CD8-positive, alpha-beta memory T cell (primary cell): ENCODE results near the gene TFB2M. TPM values are rescaled to one million over a fixed set of nuclear protein-coding genes. Genes with fewer than 3 reads are reported as not detected.
"Not testable (repeated sequence)": the region's sequence is repeated elsewhere in the genome, so short reads cannot be mapped to it uniquely, and the experiment has no call there.

Experiments
- CTCF ChIA-PET: fragments of 350-600 bp; sonication (Branson Sonifier 250); formaldehyde crosslinking; loops from one replicate; lab custom pipeline; 2021; ENCODE audit warnings: antibody characterized with exemption; lab: Charles Lee
- POLR2A ChIA-PET: fragments of 350-600 bp; sonication (Branson Sonifier 250); formaldehyde crosslinking; loops from one replicate; lab custom pipeline; 2021; ENCODE audit warnings: antibody characterized with exemption; lab: Charles Lee
- DNase-seq, 5 donors: peaks; one replicate each; pipeline versions ENCODE4 v3.0.0 to v3.0.0-alpha.2; 2020 to 2022; ENCODE audit warnings: mixed read lengths in 1 of 5
- H3K27ac ChIP-seq: one replicate; pipeline ENCODE4 v1.7.0; 2013; ENCODE audit warnings: low read depth, mild to moderate bottlenecking, low read length, moderate library complexity
- H3K27me3 ChIP-seq: 2 replicates; pipeline ENCODE4 v1.7.0; 2013; ENCODE audit warnings: low read length, mild to moderate bottlenecking; ENCODE audit not compliant: insufficient read depth, poor library complexity, severe bottlenecking
- H3K36me3 ChIP-seq: 2 replicates; pipeline ENCODE4 v1.7.0; 2013; ENCODE audit warnings: mild to moderate bottlenecking, low read length, moderate library complexity; ENCODE audit not compliant: insufficient read depth
- H3K4me1 ChIP-seq: 2 replicates; pipeline ENCODE4 v1.7.0; 2013; ENCODE audit warnings: mild to moderate bottlenecking, low read length, moderate library complexity; ENCODE audit not compliant: insufficient read depth
- H3K4me3 ChIP-seq: 2 replicates; pipeline ENCODE4 v1.7.0; 2013; ENCODE audit warnings: mild to moderate bottlenecking, low read length
- H3K9me3 ChIP-seq: 2 replicates; pipeline ENCODE4 v1.7.0; 2013; ENCODE audit warnings: mild to moderate bottlenecking, low read length
- H3K27ac Mint-ChIP-seq, 8 donors: one replicate each; pipeline ENCODE4 v1.8.0; 2020 to 2021; ENCODE audit warnings: mixed read lengths in 8 of 8, mild to moderate bottlenecking in 6 of 8, inconsistent platforms in 3 of 8, moderate library complexity in 3 of 8
- H3K27me3 Mint-ChIP-seq, 2 donors: one replicate each; pipeline ENCODE4 v1.8.0; 2020 to 2021; ENCODE audit warnings: mixed read lengths in 2 of 2, mild to moderate bottlenecking in 1 of 2, moderate library complexity in 1 of 2
- H3K36me3 Mint-ChIP-seq, 3 donors: one replicate each; pipeline ENCODE4 v1.8.0; 2020 to 2021; ENCODE audit warnings: mixed read lengths in 3 of 3, inconsistent platforms in 1 of 3, mild to moderate bottlenecking in 1 of 3
- H3K4me1 Mint-ChIP-seq, 3 donors: one replicate each; pipeline ENCODE4 v1.8.0; 2020 to 2021; ENCODE audit warnings: mixed read lengths in 3 of 3, inconsistent platforms in 1 of 3, mild to moderate bottlenecking in 1 of 3
- H3K4me3 Mint-ChIP-seq, 7 donors: one replicate each; pipeline ENCODE4 v1.8.0; 2020 to 2021; ENCODE audit warnings: mixed read lengths in 7 of 7, mild to moderate bottlenecking in 6 of 7, moderate library complexity in 4 of 7, inconsistent platforms in 2 of 7
- H3K9me3 Mint-ChIP-seq, 5 donors: one replicate each; pipeline ENCODE4 v1.8.0; 2020 to 2022; ENCODE audit warnings: mixed read lengths in 5 of 5, mild to moderate bottlenecking in 3 of 5, moderate library complexity in 2 of 5, inconsistent platforms in 1 of 5
- polyA plus RNA-seq: library from polyadenylated mRNA; unstranded; fragments of 300-500 nt; fragmentation: Illumina TruSeq; gene quantifications from one replicate; pipeline ENCODE4 v1.2.3, GENCODE V29; 2021
- total RNA-seq, 2 experiments: library from RNA; stranded (reverse); gene quantifications; one replicate each; pipeline ENCODE4 v1.2.3, GENCODE V29; 2021

Gene TFB2M
- total and polyA plus RNA-seq, 3 experiments from 2014 or later = 16.7 to 32.9 (median 31.9) TPM

DNA sequence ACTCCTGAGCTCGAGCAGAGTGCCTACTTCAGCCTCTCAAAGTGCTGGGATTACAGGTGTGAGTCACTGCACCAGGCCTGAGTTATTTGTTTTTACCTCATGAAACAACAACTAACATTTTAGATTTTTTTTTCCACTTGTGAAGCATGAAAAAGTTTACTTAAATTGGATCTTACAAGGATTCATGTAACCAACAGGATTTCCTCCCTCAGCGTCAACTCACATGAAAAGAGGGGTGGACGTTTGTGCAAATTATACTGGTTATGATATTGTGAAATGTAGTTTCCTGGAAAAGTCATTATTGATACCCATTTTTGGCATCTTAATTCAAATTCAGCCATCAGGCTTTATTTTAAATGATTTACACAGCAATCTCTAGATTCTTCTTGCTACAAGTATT, 6.7 kb upstream of the TFB2M start:
- H3K4me3 Mint-ChIP-seq = peak overlapping the region in 1 of 7 donors; percentile 11
- POLR2A ChIA-PET = no interaction called here
- H3K27ac Mint-ChIP-seq = peak overlapping the region in 4 of 8 donors; percentile 11 to 63 (median 42)
- DNase-seq = no peak
- H3K27me3 ChIP-seq = no peaks in the 10 kb centered on the region
- no peaks in the 10 kb centered on the region for H3K36me3 ChIP-seq
- H3K9me3 Mint-ChIP-seq = no peaks in the 10 kb centered on the region
- H3K4me3 ChIP-seq = no peak overlapping the region
- peaks cover 65% of the 10 kb centered on the region for H3K4me1 ChIP-seq
- no peaks in the 10 kb centered on the region for H3K9me3 ChIP-seq
- H3K4me1 Mint-ChIP-seq = peaks cover 50 to 78% (median 68%) of the 10 kb centered on the region in 3 donors
- H3K27me3 Mint-ChIP-seq = no peaks in the 10 kb centered on the region
- CTCF ChIA-PET = interaction anchor here (0.6 kb wide), 1 partner anchor 30 kb away, joined by 4 read pairs; no protein-coding TSS in a partner anchor
- peak overlapping the region; percentile 48 for H3K27ac ChIP-seq
- peaks cover 5 to 21% (median 11%) of the 10 kb centered on the region in 3 donors for H3K36me3 Mint-ChIP-seq

- H3K36me3 ChIP-seq = no peaks in the 10 kb centered on the region
- H3K27ac ChIP-seq = peak overlapping the region; percentile 76
- Mint-ChIP-seq H3K27ac (peak overlapping the region in 6 of 8 donors; percentile 35 to 99 (median 90)), H3K4me3 (peak overlapping the region in 3 of 7 donors; percentile 41 to 86 (median 55)), H3K36me3 (peaks cover 5 to 18% (median 9%) of the 10 kb centered on the region in 3 donors), H3K9me3 (no peaks in the 10 kb centered on the region), H3K27me3 (no peaks in the 10 kb centered on the region), H3K4me1 (peaks cover 49 to 78% (median 68%) of the 10 kb centered on the region in 3 donors)
- no peaks in the 10 kb centered on the region for H3K27me3 ChIP-seq
- ChIA-PET CTCF (interaction anchor here (0.9 kb wide), 2 partner anchors 12 to 14 kb away, joined by 3 read pairs; no protein-coding TSS in a partner anchor), POLR2A (no interaction called here)
- H3K9me3 ChIP-seq = no peaks in the 10 kb centered on the region
- DNase-seq = no peak
- peaks cover 62% of the 10 kb centered on the region for H3K4me1 ChIP-seq
- H3K4me3 ChIP-seq = no peak overlapping the region
These were observed 5.9 kb upstream of the TFB2M start for GRCh38 chr1:246571953-246572352.

DNA sequence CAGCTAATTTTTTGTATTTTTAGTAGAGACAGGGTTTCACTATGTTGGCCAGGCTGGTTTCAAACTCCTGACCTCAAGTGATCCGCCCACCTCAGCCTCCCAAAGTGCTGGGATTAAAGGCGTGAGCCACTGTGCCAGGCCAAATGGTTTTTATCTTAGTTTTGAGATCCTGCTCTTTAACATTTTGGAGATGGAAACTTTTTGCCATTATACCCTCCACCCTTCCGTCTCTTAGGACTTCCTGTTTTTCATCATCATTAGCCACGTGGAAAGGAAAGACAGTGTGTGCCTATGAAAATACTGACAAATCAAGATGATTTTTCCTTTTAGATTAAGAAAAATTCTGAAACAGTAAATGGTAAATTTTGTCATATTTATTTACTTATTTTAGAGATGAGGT, 5.2 kb upstream of the TFB2M start:
- Histone ChIP-seq H3K4me1 (peaks cover 56% of the 10 kb centered on the region), H3K27ac (peak overlapping the region; percentile 76), H3K4me3 (peak overlapping the region; percentile 32)
- peaks cover 48 to 71% (median 65%) of the 10 kb centered on the region in 3 donors for H3K4me1 Mint-ChIP-seq
- H3K4me3 Mint-ChIP-seq = peak overlapping the region; percentile 40 to 86 (median 55)
- H3K36me3 Mint-ChIP-seq = peaks cover 5 to 21% (median 9%) of the 10 kb centered on the region in 3 donors
- H3K27me3 ChIP-seq, H3K9me3 Mint-ChIP-seq, H3K9me3 ChIP-seq, H3K27me3 Mint-ChIP-seq, POLR2A ChIA-PET, H3K36me3 ChIP-seq: not testable (repeated sequence)
- CTCF ChIA-PET = interaction anchor here (0.9 kb wide), 2 partner anchors 11 to 15 kb away, joined by 3 read pairs; no protein-coding TSS in a partner anchor
- peak in 2 of 5 donors; percentile 3 to 41 for DNase-seq
- H3K27ac Mint-ChIP-seq = peak overlapping the region; percentile 74 to 99 (median 90)

DNA sequence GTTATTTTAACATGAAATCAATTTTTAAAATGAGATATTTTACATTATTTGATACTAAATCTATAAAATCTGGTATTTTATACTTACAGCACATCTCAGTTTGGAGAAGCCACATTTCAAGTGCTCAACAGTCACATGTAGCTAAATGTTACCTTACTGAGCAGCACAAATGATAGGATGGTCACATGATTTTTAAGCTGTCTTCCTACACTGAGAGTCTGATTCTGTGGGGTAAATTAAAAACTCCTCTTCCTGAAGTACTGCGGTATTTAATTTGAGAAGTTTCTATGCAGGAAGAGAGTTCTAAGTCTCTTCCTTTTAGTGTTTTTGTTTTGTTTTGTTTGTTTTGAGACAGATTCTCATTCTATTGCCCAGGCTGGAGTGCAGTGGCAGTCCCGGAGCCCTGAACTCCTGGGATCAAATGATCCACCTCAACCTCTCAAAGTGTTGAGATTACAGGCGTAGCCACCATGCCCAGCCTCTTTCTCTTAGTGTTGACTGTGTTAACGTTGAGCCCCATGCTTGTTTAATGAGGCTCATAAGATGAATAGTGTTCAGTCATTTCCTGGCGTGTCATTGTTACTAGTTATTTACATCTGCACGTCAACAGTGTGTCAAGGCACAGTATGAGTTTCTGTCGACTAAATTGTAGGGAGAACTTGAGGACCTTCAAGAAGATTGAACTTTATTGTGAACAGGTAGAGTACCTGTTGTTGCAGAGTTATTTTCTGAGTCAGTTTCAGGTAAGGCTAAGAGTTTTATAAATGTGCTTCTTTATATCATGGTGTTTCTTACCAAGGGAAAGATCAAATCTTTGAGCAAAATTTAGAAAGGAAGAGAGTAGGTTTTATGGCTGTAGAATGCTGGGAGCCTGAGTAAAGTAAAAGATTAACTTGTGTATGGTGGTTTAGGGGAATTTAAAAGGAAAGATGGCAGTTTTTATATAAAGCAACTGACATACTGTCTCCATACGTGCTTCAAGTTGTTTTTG, 3.5 kb upstream of the TFB2M start:
- H3K27ac ChIP-seq = peak overlapping the region; percentile 76
- peaks cover 65% of the 10 kb centered on the region for H3K4me1 ChIP-seq
- Mint-ChIP-seq H3K27ac (peak overlapping the region; percentile 82 to 99 (median 92)), H3K4me3 (peak overlapping the region; percentile 73 to 90 (median 83)), H3K4me1 (peaks cover 53 to 77% (median 63%) of the 10 kb centered on the region in 3 donors), H3K36me3 (peaks cover 0 to 24% (median 5%) of the 10 kb centered on the region in 3 donors), H3K27me3 (no peaks in the 10 kb centered on the region), H3K9me3 (no peaks in the 10 kb centered on the region)
- H3K27me3 ChIP-seq = no peaks in the 10 kb centered on the region
- peak overlapping the region; percentile 42 for H3K4me3 ChIP-seq
- ChIA-PET CTCF (no interaction called here), POLR2A (no interaction called here)
- no peaks in the 10 kb centered on the region for H3K36me3 ChIP-seq
- no peaks in the 10 kb centered on the region for H3K9me3 ChIP-seq
- DNase-seq = peak in 2 of 5 donors; percentile 36 to 66

- Mint-ChIP-seq H3K4me1 (peaks cover 51 to 74% (median 61%) of the 10 kb centered on the region in 3 donors), H3K27me3 (no peaks in the 10 kb centered on the region), H3K36me3 (peaks cover 0 to 27% (median 3%) of the 10 kb centered on the region in 3 donors), H3K9me3 (no peaks in the 10 kb centered on the region), H3K4me3 (peak overlapping the region; percentile 96 to 100 (median 99)), H3K27ac (peak overlapping the region; percentile 89 to 98 (median 98))
- ChIA-PET POLR2A (interaction anchor here (0.7 kb wide), 1 partner anchor 122 kb away, joined by 3 read pairs; no protein-coding TSS in a partner anchor), CTCF (interaction anchor here (0.9 to 1.8 kb wide), 3 partner anchors 34 to 295 kb away, joined by 3 to 7 read pairs (median 3); partner anchors contain the start of gene SMYD3)
- Histone ChIP-seq H3K4me1 (peaks cover 60% of the 10 kb centered on the region), H3K4me3 (peak overlapping the region; percentile 88), H3K9me3 (no peaks in the 10 kb centered on the region), H3K36me3 (peaks cover 6% of the 10 kb centered on the region), H3K27me3 (no peaks in the 10 kb centered on the region), H3K27ac (peak overlapping the region; percentile 78)
- DNase-seq = no peak
These were observed 1.7 kb upstream of the TFB2M start for GRCh38 chr1:246567646-246568235.

GRCh38 chr1:246566813-246567645, 968 bp upstream of the TFB2M start:
- Histone ChIP-seq H3K27ac (peak overlapping the region; percentile 78), H3K27me3 (no peaks in the 10 kb centered on the region), H3K36me3 (peaks cover 6% of the 10 kb centered on the region), H3K9me3 (no peaks in the 10 kb centered on the region), H3K4me1 (peaks cover 55% of the 10 kb centered on the region), H3K4me3 (peak overlapping the region; percentile 88)
- Mint-ChIP-seq H3K9me3 (no peaks in the 10 kb centered on the region), H3K27me3 (no peaks in the 10 kb centered on the region), H3K36me3 (peaks cover 0 to 31% (median 3%) of the 10 kb centered on the region in 3 donors), H3K27ac (peak overlapping the region; percentile 89 to 99 (median 98)), H3K4me1 (peaks cover 51 to 70% (median 60%) of the 10 kb centered on the region in 3 donors), H3K4me3 (peak overlapping the region; percentile 96 to 100 (median 99))
- ChIA-PET CTCF (interaction anchor here (0.9 to 1.8 kb wide), 6 partner anchors 13 to 296 kb away, joined by 3 to 7 read pairs (median 3); partner anchors contain the start of gene SMYD3), POLR2A (interaction anchor here (0.7 to 1.4 kb wide), 2 partner anchors 122 to 643 kb away, joined by 3 to 5 read pairs; no protein-coding TSS in a partner anchor)
- peak in 3 of 5 donors; percentile 1 to 29 (median 25) for DNase-seq

- Mint-ChIP-seq H3K27ac (peak overlapping the region; percentile 89 to 99 (median 96)), H3K27me3 (no peaks in the 10 kb centered on the region), H3K4me1 (peaks cover 48 to 59% (median 53%) of the 10 kb centered on the region in 3 donors), H3K36me3 (peaks cover 0 to 33% (median 3%) of the 10 kb centered on the region in 3 donors), H3K9me3 (no peaks in the 10 kb centered on the region), H3K4me3 (peak overlapping the region; percentile 96 to 100 (median 99))
- CTCF ChIA-PET = no interaction called here
- Histone ChIP-seq H3K36me3 (peaks cover 7% of the 10 kb centered on the region), H3K27me3 (no peaks in the 10 kb centered on the region), H3K4me3 (peak overlapping the region; percentile 88), H3K4me1 (peaks cover 42% of the 10 kb centered on the region), H3K27ac (peak overlapping the region; percentile 78), H3K9me3 (no peaks in the 10 kb centered on the region)
- no peak for DNase-seq
- POLR2A ChIA-PET = interaction anchor here (1.1 to 1.4 kb wide), 3 partner anchors 13 to 644 kb away, joined by 3 to 5 read pairs (median 4); partner anchors contain the start of gene SMYD3
These were observed 322 bp downstream of the TFB2M start for GRCh38 chr1:246565751-246566127.
